GM18909 (cell line): ENCODE data around the gene PHACTR3.
A peak's percentile ranks its signal among the peaks of the same experiment; 100 is the strongest.
"Not testable (repeated sequence)": the region's sequence is repeated elsewhere in the genome, so short reads cannot be mapped to it uniquely, and the experiment has no call there.

Experiments
- ATAC-seq: cut with Tn5 transposase; IDR thresholded peaks from one replicate; pipeline ENCODE4 v1.9.1; 2021; ENCODE audit warnings: mild to moderate bottlenecking; ENCODE audit not compliant: unreplicated experiment, poor library complexity

The PHACTR3 gene

GRCh38 chr20:59831916-59832270 is 227.6 kb downstream of the PHACTR3 start:
- ATAC-seq: no peak

DNA sequence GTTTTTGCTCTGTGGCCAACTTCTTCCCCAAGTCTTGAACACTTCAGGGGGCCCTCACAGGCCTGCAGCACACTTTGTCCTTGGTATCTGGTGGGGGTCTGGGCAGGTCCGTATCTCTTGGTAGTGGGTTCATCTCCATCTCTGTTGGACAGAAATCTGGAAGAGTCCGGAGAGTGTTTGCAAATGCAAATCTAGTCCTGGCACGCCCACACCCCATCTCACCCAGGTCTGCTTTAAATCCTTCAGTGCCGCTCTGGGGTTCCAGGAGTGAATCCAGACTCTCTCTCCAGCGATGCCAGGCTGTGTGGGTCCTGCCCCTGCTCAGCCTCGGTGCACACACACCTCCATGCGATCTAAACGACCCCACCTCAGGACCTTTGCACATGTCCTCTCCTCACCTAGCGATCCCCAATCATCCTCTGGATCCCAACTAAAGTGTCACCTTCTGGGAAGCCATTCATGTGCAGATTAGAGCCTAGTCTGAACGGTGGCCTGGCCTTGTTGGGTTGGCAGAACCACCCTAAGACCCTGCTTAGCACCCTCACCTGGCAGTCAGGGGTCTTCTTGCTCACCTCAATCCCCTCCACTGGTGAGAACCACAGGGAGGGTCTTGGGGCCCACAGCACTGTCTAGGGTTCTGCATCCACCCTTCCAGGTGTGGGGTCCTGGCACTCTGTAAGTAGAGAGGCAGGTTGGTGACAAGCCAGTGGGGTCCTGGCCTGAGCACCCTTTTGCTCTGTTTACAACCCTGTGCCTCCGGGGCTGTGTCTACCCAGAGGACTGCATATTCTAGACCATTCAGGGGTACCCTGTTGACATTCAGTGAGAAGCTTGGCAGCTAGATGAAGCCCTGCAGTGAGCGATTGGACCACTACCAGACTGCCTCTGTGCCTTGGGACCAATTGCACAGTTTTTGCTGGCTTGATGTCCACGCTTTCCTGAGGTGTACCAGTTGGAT is 228.3 kb downstream of the PHACTR3 start:
- no peak for ATAC-seq

DNA sequence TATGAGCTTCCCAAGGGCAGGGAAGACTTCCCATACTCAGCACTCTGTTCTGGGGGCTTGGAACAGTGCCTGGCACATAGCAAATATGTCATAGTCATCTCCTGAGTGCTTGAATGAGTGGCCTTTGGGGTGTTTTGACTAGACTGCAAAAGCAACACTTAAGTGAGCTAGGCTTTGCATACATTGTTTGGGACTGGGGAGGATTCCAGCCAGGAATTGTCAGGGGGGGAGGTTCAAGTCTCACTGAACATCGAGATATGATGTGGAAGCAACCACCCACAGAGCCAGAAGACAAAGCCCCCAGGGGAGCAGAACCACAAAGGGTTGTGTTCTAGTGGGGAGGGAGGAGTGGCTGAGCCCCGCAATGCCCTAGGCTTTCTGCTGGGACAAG is 230.7 kb downstream of the PHACTR3 start:
- ATAC-seq: no peak

- no peak for ATAC-seq
These were observed 231.4 kb downstream of the PHACTR3 start for GRCh38 chr20:59835448-59836395.

DNA sequence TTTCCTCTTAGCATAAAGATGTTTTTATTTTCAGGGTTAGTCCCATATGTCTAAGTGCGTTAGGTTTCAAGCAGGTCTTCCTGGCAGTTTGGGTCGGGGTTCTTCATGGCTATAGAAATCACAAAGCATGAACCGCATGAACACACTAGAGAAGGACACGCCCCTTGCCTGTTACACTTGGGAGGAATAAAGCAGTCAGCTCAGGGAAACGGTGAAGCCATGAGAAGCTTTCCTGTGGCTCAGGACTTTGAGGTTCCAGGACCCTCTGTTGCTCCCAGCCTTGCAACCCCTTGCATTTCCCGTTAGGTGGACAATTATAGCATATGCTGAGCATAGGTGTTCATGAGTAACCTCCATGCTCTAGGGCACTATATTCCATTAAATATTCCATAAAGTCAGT is 232.4 kb downstream of the PHACTR3 start:
- no peak for ATAC-seq

DNA sequence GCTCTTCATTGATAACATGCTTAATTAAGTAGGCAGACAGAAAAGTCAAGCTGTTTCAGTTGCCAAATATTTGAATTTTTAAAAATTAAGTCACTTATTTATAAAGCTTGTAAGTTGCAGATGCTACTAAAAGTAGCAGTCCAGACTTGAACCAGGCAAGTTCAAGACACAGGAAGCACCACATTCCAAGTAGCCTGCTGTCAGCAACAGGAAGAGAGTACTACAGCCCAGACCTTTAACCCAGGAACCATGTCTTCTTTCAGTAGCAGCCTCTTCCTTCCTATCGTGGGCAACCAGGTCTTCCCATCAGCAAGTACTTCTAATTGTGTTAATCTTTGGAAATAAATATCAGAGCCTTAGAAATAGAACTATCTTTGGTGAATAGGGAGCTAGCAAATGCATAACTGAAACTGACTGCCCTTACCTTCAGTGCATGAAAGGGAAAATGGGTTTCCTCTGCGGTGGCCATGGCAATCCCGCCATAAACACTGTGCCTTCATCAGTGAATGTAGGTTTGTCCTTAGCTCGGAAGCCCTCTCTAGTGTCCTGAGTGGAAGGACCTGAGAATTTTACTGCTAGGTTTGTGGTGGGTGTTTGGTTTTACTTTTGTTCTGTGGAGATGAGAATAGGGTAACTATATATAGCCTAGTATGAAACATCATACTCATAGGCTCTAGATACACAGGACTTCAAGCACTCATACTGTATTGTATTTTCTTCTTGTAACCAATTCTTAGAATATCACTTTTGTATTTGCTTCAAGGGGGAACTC is 233.5 kb downstream of the PHACTR3 start:
- ATAC-seq: peak; percentile 81

DNA sequence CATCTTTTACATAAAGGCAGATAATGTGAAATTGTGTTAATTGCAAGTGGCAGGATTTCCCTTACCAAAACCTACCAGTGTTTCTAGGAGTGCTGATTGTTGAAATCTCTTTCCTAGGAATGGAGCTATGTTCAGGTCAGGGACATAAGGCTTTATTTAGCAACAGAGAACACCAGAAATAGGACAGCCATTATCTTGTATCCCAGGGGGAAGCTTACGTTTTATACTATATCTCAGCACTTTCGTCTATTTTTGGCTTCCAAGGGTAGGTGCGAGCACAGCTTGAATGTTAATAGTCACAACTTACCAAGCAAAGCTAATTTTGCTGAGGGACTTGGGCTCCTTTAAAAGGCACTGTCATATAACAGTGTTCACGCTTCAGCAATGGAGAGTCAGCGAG is 235.1 kb downstream of the PHACTR3 start:
- ATAC-seq: no peak

DNA sequence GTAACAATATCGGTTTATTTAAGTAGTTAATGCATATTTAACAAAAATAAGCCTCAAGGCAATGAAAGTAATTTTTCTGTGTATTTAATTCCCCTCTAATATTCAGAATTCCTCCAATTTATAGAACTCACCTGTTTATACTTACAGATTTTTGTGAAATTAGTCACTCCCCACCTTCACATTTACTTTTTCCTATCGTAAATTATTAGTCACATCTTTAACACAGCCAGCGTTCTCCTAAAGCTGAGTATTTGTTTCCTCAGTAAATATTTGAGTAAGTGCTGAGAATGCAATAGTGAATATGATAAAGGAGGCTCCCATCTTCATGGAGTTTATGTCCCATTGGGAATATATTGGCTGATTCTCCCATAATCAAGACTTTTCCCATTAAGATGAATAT is 241.1 kb downstream of the PHACTR3 start:
- no peak for ATAC-seq

DNA sequence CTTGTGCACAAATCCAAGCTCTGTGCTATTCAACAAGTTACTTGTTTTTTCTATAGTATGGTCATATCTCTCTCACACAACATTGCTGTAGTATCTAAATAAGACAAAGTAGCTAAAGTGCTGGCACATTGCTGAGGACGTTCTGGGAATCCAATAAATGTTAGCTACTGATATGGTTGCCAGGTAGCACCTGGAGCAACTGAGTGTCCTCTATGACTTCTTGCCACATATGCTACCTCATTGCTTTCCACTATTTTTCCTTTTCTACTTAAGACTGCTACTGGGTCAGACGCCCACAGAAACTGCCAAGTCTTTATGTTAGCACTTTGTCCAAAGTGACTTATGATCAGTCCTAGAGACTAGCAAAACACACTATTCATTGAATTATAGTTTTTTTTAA is 243.8 kb downstream of the PHACTR3 start:
- ATAC-seq: no peak

DNA sequence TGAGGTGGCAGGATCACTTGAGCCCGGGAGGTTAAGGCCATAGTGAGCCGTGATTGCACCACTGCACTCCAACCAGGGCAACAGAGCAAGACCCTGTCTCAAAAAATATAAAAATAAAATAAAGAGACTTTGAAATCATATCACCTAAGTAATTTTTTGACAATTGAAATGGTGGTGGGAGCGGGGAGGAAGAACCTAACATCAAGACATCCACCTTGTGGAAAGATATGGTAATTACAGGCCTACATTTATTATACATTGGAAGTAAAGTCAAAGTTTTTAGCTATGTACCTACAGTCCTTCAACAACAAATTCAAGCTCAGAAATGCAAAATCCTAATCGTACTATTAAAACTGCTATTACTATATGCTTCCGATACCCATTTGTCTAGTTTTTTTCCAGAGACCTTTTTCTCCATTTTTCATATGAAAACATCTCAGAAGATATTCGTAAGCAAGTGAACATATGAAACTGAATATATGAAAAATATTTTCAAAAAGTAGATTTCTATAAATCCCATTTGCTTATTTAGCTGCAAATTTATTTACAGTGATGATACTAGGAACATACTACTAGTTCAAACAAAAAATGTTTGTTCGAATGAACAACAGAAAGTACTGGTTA is 245.8 kb downstream of the PHACTR3 start:
- ATAC-seq: no peak

DNA sequence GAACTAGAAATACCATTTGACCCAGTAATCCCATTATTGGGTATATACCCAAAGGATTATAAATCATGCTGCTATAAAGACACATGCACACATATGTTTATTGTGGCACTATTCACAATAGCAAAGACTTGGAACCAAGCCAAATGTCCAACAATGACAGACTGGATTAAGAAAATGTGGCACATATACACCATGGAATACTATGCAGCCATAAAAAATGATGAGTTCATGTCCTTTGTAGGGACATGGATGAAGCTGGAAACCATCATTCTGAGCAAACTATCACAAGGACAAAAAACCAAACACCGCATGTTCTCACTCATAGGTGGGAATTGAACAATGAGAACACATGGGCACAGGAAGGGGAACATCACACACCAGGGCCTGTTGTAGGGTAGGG is 252.2 kb downstream of the PHACTR3 start:
- ATAC-seq: not testable (repeated sequence)

- ATAC-seq: not testable (repeated sequence)
These were observed 252.6 kb downstream of the PHACTR3 start for GRCh38 chr20:59856941-59857340.

DNA sequence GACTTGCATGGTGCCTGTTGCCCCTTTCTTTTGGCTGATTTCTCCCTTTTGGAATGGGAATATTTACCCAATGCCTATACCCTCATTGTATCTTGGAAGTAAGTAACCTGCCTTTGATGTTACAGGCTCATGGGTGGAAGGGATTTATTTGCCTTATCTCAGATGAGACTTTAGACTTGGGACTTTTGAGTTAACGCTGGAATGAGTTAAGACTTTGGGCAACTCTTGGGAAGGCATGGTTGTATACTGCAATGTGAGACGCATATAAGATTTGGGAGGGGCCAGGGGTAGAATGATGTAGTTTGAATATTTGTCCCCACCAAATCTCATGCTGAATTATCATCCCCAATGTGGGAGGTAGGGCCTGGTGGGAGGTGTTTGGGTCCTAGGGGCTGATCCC is 253.6 kb downstream of the PHACTR3 start:
- no peak for ATAC-seq

- ATAC-seq: no peak
These were observed 254.1 kb downstream of the PHACTR3 start for GRCh38 chr20:59858425-59858824.

DNA sequence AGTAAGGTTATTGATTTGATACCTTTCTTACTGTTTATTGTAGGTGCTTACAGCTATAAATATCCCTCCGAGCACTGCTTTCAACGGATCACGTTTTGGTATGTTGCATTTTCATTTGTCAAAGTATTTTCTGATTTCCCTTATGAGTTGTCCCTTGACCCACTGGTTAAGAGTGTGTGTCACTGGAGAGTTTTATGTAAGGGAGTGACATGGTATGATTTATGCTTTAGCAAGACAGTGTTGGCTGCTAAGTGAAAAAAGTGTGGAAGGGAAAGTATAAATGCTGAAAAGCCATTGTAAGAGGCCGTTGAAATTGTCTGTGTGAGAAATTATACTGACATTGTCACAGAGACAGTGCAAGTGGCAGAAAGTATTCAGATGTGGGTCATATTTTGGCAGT is 257.1 kb downstream of the PHACTR3 start:
- ATAC-seq: no peak

GRCh38 chr20:59863058-59863457 is 258.7 kb downstream of the PHACTR3 start:
- ATAC-seq: no peak

DNA sequence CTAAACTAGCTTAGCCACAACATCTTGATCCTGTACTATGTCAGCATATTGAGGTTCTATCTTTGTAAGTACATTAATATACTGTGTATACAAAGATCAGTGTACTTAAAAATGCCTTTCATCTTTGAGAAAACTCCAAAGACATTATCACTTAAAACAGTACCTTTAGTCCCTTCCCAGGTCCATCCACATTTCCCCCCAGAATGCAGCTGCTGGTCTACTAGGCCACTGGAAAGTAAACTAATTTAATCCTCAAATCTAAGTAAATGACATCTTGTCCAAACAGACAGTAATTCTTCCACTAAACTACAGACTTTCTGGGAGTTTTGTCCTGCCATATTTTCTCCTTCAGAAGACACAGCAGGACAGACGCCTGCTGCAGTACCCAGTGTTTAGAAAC is 260.4 kb downstream of the PHACTR3 start:
- ATAC-seq: no peak

- no peak for ATAC-seq
These were observed 262.0 kb downstream of the PHACTR3 start for GRCh38 chr20:59866338-59866737.

DNA sequence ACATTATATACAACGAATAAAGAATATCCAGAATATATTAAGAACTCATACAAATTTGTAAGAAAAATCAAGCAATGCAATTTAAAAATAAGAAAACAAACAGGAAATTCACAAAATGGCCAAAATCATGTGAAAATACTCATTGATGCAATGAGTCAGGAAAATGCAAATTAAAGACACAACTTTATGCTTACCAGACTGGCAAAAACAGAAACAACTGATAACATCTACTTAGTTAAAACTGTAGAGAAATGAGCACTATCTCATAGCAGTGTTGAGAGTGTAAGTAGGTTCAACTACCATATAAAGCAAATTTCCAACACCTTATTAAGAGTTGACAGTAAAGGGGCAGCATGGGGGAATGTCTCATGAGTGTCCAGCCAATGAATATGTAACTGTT is 266.8 kb downstream of the PHACTR3 start:
- ATAC-seq: no peak

GRCh38 chr20:59873409-59873808 is 269.1 kb downstream of the PHACTR3 start:
- no peak for ATAC-seq
